ENCODE measurements around the gene CNTD1.

The CNTD1 gene

DNA sequence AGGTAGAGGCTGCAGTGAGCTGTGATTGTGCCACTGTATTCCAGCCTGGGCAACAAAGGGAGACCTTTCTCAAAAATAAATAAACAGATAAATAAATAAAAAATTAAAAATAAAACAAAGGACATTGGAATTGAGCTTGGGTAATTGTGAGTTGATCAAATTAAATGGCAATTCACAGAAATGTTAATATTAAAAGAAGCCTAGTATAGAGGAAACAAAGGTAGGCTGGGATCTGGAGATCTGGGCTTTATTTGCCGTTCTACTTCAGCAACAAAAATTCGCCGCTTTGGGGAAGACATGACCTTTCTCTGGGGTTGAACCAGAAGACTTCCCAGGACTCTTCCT, 25.7 kb upstream of the CNTD1 start:
- no peak for DNase-seq (ENCODE audit: low read depth in 2 of 2)
- H3K4me3 ChIP-seq (replicated peaks in 1 of 2; ENCODE audit: low read depth in 2 of 2, low read length in 2 of 2): peak overlapping the region; percentile 72 to 92
- TF ChIP-seq, protein P1, sequence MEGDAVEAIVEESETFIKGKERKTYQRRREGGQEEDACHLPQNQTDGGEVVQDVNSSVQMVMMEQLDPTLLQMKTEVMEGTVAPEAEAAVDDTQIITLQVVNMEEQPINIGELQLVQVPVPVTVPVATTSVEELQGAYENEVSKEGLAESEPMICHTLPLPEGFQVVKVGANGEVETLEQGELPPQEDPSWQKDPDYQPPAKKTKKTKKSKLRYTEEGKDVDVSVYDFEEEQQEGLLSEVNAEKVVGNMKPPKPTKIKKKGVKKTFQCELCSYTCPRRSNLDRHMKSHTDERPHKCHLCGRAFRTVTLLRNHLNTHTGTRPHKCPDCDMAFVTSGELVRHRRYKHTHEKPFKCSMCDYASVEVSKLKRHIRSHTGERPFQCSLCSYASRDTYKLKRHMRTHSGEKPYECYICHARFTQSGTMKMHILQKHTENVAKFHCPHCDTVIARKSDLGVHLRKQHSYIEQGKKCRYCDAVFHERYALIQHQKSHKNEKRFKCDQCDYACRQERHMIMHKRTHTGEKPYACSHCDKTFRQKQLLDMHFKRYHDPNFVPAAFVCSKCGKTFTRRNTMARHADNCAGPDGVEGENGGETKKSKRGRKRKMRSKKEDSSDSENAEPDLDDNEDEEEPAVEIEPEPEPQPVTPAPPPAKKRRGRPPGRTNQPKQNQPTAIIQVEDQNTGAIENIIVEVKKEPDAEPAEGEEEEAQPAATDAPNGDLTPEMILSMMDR (IDR thresholded peaks at IDR 0.05; ENCODE audit: low read depth, low read length): no peak

DNA sequence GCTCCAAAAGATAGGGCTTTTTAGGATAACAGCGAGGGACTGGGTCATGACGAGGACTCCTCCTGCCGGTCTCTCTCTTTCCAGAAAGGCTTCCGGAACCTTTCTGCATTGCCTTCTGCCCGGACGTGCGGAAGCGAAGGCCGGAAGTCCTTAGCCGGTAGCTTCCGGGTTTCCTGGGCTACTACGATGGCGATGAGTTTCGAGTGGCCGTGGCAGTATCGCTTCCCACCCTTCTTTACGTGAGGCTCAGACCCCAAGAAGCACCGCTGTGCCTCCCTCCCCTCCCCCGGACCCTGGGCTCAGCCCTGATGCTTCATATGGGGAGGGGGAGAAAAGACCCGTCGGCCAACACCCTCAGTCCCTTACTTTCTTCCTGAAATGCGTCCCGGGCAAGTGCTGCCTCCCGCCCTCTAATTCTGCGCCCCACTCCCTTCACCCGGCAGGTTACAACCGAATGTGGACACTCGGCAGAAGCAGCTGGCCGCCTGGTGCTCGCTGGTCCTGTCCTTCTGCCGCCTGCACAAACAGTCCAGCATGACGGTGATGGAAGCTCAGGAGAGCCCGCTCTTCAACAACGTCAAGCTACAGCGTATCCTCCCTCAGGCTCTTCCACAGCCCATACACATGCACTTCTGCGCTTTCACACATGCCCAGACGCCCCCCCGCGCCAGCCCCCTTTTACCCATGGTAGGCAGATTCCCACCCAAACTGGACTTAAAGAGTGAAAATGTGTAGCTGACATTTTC, 25.2 kb upstream of the CNTD1 start, which contains the start of gene VPS25:
Gene VPS25, plus strand, starts transcription at position 160 of the 746 bp plus-strand sequence. Its CDS starts 27 bp downstream, at position 187.
- TF ChIP-seq, protein P1 (IDR thresholded peaks at IDR 0.05; ENCODE audit: low read depth, low read length): peak; percentile 25
- peak within 1 kb of the TSS; percentile 72 to 92 for H3K4me3 ChIP-seq (replicated peaks in 1 of 2; ENCODE audit: low read depth in 2 of 2, low read length in 2 of 2)
- DNase-seq (ENCODE audit: low read depth in 2 of 2): peak; percentile 89 to 92

DNA sequence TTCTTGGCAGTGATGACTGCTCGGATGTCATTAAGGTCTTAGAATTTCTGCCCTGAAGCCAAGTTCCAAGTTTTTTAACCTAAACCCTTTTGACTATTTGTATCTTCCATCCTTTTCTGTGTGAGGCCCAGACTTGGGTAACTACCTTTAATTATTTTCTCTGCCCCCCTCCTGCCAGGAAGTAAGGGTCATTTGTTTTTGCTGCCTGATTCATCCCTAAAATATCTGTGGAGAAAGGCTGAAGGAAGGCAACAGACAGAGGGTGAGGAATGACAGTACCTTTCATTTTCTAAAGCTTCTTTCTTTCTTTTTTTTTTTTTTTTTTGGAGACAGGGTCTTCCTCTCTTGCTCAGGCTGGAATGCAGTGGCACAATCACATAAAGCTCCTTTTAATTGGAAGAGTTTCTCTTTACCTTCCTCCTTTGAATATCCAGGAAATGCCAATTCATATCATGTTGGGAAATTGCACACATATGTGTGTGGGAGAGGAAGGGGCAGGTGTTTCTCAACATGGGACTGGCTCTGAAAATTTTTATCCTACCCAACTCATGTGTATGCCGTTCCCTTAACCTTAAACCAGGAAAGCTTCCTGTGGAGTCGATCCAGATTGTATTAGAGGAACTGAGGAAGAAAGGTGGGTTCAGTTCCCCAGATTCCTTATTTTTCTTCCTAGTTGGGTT, 24.5 kb upstream of the CNTD1 start:
- peak overlapping the region; percentile 72 to 92 for H3K4me3 ChIP-seq (replicated peaks in 1 of 2; ENCODE audit: low read depth in 2 of 2, low read length in 2 of 2)
- DNase-seq (ENCODE audit: low read depth in 2 of 2): peak in 1 of 2 donors; percentile 78
- TF ChIP-seq, protein P1 (IDR thresholded peaks at IDR 0.05; ENCODE audit: low read depth, low read length): no peak

DNA sequence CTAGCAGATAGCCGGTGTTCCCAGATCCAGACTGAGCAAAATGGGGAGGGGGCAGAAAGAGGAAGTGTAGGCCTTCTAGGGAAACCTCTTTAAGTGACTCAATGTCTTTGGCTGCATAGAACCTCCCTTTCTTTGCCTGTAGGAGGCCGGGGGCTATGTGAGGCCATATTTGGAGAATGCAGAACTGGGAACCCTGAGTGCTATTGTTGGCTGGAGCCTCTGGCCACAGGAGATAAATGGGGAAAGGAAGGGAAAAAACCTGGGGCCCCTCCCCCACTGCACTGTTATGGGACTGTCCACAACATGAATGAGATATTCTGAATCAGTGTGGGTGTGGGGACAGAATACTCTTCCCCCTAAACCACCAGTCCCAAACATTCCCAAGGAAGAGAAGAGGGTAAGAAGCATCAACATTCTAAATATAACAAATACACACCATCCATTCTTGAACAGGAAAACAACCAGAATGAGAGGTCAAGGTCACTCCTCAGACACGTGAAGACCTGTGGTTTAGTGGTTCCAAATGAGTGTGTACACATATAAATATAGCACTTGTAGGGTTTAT, 23.0 kb upstream of the CNTD1 start:
- DNase-seq (ENCODE audit: low read depth in 2 of 2): peak in 1 of 2 donors; percentile 85
- no peak overlapping the region for H3K4me3 ChIP-seq (replicated peaks in 1 of 2; ENCODE audit: low read depth in 2 of 2, low read length in 2 of 2)
- TF ChIP-seq, protein P1 (IDR thresholded peaks at IDR 0.05; ENCODE audit: low read depth, low read length): peak; percentile 32

DNA sequence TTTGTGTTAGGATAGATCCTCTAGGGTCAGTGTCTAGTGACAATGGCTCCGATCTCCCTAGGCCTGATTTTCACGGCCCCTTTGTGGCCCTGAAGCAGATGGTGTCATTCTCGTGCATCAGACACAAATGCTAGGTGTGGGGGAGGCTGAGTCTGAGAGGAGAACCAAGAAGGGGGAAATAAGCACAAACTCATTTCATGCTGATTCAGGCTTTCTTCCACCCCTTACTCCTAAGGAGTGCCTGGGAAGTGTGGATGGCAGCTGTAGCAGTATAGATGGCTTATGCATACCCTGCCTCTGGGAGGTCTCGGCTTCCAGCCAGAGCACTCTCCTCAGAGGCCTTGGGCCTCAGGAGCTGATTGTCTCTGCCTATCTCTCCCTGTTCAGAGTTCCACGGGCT, 20.1 kb upstream of the CNTD1 start:
- H3K4me3 ChIP-seq (replicated peaks in 1 of 2; ENCODE audit: low read depth in 2 of 2, low read length in 2 of 2): no peak overlapping the region
- no peak for DNase-seq (ENCODE audit: low read depth in 2 of 2)
- TF ChIP-seq, protein P1 (IDR thresholded peaks at IDR 0.05; ENCODE audit: low read depth, low read length): no peak

DNA sequence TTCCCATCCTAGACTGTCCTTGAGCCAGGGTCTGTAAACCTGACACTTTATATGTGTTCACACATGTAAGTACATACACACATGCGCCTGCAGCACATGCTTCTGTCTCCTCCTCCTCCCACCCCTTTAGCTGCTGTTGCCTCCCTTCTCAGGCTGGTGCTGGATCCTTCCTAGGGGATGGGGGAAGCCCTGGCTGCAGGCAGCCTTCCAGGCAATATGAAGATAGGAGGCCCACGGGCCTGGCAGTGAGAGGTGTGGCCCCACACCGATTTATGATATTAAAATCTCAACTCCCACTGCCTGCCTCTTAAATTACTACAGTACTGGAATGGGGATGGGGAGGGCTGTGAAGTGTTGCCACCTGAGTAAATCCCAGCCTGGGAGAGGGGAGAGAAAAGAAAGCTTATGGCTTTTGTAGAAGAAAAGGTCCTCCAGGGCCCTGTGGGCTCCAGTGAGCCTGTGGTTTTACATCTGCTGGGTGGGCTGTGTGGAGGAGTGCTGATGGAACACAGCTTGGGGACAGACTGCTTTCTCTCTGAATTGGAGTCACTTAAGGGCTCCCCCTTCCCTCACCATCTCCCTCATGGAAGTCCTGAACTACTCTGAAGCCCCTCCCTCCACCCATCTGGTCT, 19.2 kb upstream of the CNTD1 start:
- TF ChIP-seq, protein P1 (IDR thresholded peaks at IDR 0.05; ENCODE audit: low read depth, low read length): no peak
- DNase-seq (ENCODE audit: low read depth in 2 of 2): no peak
- H3K4me3 ChIP-seq (replicated peaks in 1 of 2; ENCODE audit: low read depth in 2 of 2, low read length in 2 of 2): no peak overlapping the region
